PC-9 (cell line): ENCODE results near the gene NMNAT2.

ENCODE experiments used
- CTCF ChIP-seq: fragments of 200-600 bp; sonication (generic); conservative IDR thresholded peaks from 2 replicates; pipeline ENCODE4 v1.6.1; 2017; ENCODE audit warnings: mixed run types, antibody characterized with exemption, mild to moderate bottlenecking, moderate library complexity
- EZH2 ChIP-seq: fragments of 200-600 bp; sonication (generic); IDR thresholded peaks from 2 replicates; pipeline ENCODE4 v1.8.0; 2017; ENCODE audit warnings: antibody characterized with exemption, low read depth

GRCh38 chr1:183273300-183273699 is 144.9 kb downstream of the NMNAT2 start:
- TF ChIP-seq CTCF (no peak), EZH2 (no peak)
